Spleen (tissue), 11 donors: Measurements from ENCODE around the gene ELK1. TPM values are rescaled to one million over a fixed set of nuclear protein-coding genes. Genes with fewer than 3 reads are reported as not detected.
"Not testable (repeated sequence)": the region's sequence is repeated elsewhere in the genome, so short reads cannot be mapped to it uniquely, and the experiment has no call there.

Source experiments
- DNase-seq: peaks from one replicate; pipeline ENCODE4 v3.0.0-alpha.2; 2020
- H3K27ac ChIP-seq, 8 donors: fragments of 200-600 bp; sonication (generic) in 7 of 8; 1 replicate in 4 of 8; 2 replicates in 4 of 8; pipeline versions ENCODE4 v1.5.0 to v1.8.0; 2016 to 2021; ENCODE audit warnings: inconsistent platforms in 4 of 8, mild to moderate bottlenecking in 4 of 8, moderate library complexity in 1 of 8
- H3K27me3 ChIP-seq, 7 donors: fragments of 200-600 bp; sonication (generic) in 6 of 7; replicated peaks in 1 of 7; 1 replicate in 4 of 7; 2 replicates in 3 of 7; pipeline versions ENCODE4 v1.5.0 to v1.8.0; 2016 to 2021; ENCODE audit warnings: inconsistent platforms in 3 of 7, mild to moderate bottlenecking in 1 of 7
- H3K36me3 ChIP-seq, 6 donors: fragments of 200-600 bp; sonication (generic) in 5 of 6; 1 replicate in 4 of 6; 2 replicates in 2 of 6; pipeline versions ENCODE4 v1.5.0 to v1.8.0; 2016 to 2021; ENCODE audit warnings: inconsistent platforms in 2 of 6
- H3K4me1 ChIP-seq, 6 donors: fragments of 200-600 bp; sonication (generic) in 5 of 6; 1 replicate in 3 of 6; 2 replicates in 3 of 6; pipeline versions ENCODE4 v1.5.0 to v1.8.0; 2016 to 2021; ENCODE audit warnings: inconsistent platforms in 3 of 6
- H3K4me3 ChIP-seq, 8 donors: fragments of 200-600 bp; sonication (generic) in 7 of 8; 1 replicate in 4 of 8; 2 replicates in 4 of 8; pipeline versions ENCODE4 v1.5.0 to v1.8.0; 2016 to 2021; ENCODE audit warnings: inconsistent platforms in 4 of 8, mild to moderate bottlenecking in 4 of 8, moderate library complexity in 2 of 8
- H3K9me3 ChIP-seq, 8 donors: fragments of 200-600 bp; sonication (generic) in 7 of 8; 1 replicate in 4 of 8; 2 replicates in 4 of 8; pipeline versions ENCODE4 v1.5.0 to v1.8.0; 2016 to 2021; ENCODE audit warnings: inconsistent platforms in 4 of 8
- CTCF ChIP-seq, 11 experiments: fragments of 200-600 bp in 7 of 11; fragments of 450-650 bp in 4 of 11; sonication (generic) in 4 of 11; IDR thresholded peaks in 8 of 11; conservative IDR thresholded peaks in 3 of 11; 1 replicate in 7 of 11; 2 replicates in 4 of 11; pipeline versions ENCODE4 v1.4.0 to v1.8.0; 2016 to 2021; ENCODE audit warnings: antibody characterized with exemption in 11 of 11, inconsistent platforms in 4 of 11, mild to moderate bottlenecking in 1 of 11
- POLR2A ChIP-seq, 3 donors: fragments of 450-650 bp; IDR thresholded peaks; one replicate each; pipeline ENCODE4 v1.5.1; 2017; ENCODE audit warnings: antibody characterized with exemption in 3 of 3, mild to moderate bottlenecking in 1 of 3
- POLR2AphosphoS5 ChIP-seq, 3 donors: sonication (generic); formaldehyde crosslinking; IDR thresholded peaks; one replicate each; pipeline ENCODE4 v1.5.1; 2017; ENCODE audit warnings: antibody characterized with exemption in 3 of 3
- WGBS, 5 donors: extraction: QIAGEN DNeasy Blood & Tissue Kit in 3 of 5; methylation state at CpG; one replicate each; pipeline versions ENCODE4 v1.1.5 to v1.1.7; 2013 to 2018; 5-methylcytosine and 5-hydroxymethylcytosine counted together
- intact Hi-C: fragments of 100-400 bp; cut with DNase I; formaldehyde crosslinking; loops from one replicate; pipeline ENCODE4 v1.15.0; 2023; ENCODE audit warnings: low total_unique reads
- polyA plus RNA-seq, 3 donors: library from polyadenylated mRNA; stranded (reverse); fragments of 200-250 nt; gene quantifications; one replicate each; pipeline ENCODE4 v1.2.1, GENCODE V29; 2013
- total RNA-seq, 7 donors: library from RNA; depleted of rRNA in 3 of 7; stranded (reverse); fragments of >200 nt in 3 of 7; fragmentation: NEBNext Ultra II Directional in 4 of 7; extraction: Animal tissue kit (Norgen Biotek cat#: 25700) in 4 of 7; gene quantifications; one replicate each; pipeline versions ENCODE4 v1.1.0 to v1.2.1, GENCODE V29; 2016 to 2021
- donor health status: healthy with polysubstance abuse.
- donor health status: DM: no; HTN: no; CAD: no; lungs with moderate emphysema.
- donor health status: DM: no; HTN: no; CAD: no.
- donor health status: Bipolar disorder and iron deficiency.
- donor health status: healthy.
- donor health status: DM: no; HTN: no; CAD: no.
- donor health status: DM: yes; HTN: yes; CAD: no.

ELK1 gene
- total and polyA plus RNA-seq, 10 donors, result 10.3 to 50.0 (median 29.5) TPM

- TF ChIP-seq POLR2A (IDR thresholded peaks at IDR 0.05) (no peak), POLR2AphosphoS5 (IDR thresholded peaks at IDR 0.05) (no peak), CTCF (IDR thresholded peaks at IDR 0.05 in 8 of 11, conservative IDR thresholded peaks at IDR 0.05 in 3 of 11) (no peak)
- intact Hi-C loops, result no loop called here
- Histone ChIP-seq H3K27me3 (peaks cover 0 to 4% (median 0%) of the 10 kb centered on the region in 7 donors), H3K27ac (no peak overlapping the region), H3K4me3 (no peak overlapping the region), H3K36me3 (no peaks in the 10 kb centered on the region), H3K9me3 (no peaks in the 10 kb centered on the region), H3K4me1 (no peaks in the 10 kb centered on the region)
- WGBS, 5 donors, result 74 to 99% (median 90%) methylated on average over 5 of the region's 5 CpGs
- DNase-seq, result no peak
These were observed 24.4 kb upstream of the ELK1 start for GRCh38 chrX:47674776-47675175.

- H3K27me3 ChIP-seq, H3K4me1 ChIP-seq, H3K27ac ChIP-seq, H3K4me3 ChIP-seq, intact Hi-C loops, DNase-seq, H3K9me3 ChIP-seq, H3K36me3 ChIP-seq: not testable (repeated sequence)
- 68 to 93% (median 89%) methylated on average over 4 of the region's 4 CpGs for WGBS, 5 donors
These were observed 15.4 kb upstream of the ELK1 start for GRCh38 chrX:47665797-47666196.

DNA sequence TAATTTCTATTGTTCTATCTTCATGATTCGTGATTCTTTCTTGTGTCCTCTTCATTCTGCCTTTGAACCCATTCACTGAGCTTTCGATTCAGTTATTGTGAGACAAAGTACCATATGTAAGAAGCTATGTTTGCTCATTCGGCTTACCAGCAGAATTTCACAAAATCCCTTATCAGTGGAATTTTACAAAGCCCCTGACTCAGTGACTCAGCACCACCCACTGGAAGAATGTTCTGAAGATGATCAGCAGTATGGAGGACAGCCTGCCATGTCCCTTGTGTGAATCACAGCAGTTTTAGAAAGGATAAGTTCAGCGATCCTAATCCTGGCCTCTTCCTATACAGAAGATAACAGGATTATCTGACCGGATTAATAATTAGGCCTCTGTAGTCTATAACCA, 14.4 kb upstream of the ELK1 start:
- Histone ChIP-seq H3K36me3 (no peaks in the 10 kb centered on the region), H3K9me3 (no peaks in the 10 kb centered on the region), H3K4me1 (peaks cover 0 to 1% (median under 1%) of the 10 kb centered on the region in 6 donors), H3K27ac (no peak overlapping the region), H3K27me3 (no peaks in the 10 kb centered on the region), H3K4me3 (no peak overlapping the region)
- intact Hi-C loops, result no loop called here
- TF ChIP-seq CTCF (IDR thresholded peaks at IDR 0.05 in 8 of 11, conservative IDR thresholded peaks at IDR 0.05 in 3 of 11) (no peak), POLR2AphosphoS5 (IDR thresholded peaks at IDR 0.05) (no peak), POLR2A (IDR thresholded peaks at IDR 0.05) (no peak)
- WGBS, 5 donors, result 81 to 91% (median 86%) methylated on average over 5 of the region's 5 CpGs
- DNase-seq, result no peak

GRCh38 chrX:47662144-47662657, 11.8 kb upstream of the ELK1 start:
- no peak for DNase-seq
- Histone ChIP-seq H3K27me3 (no peaks in the 10 kb centered on the region), H3K36me3 (peaks cover 0 to 6% (median 0%) of the 10 kb centered on the region in 6 donors), H3K4me1 (peaks cover 0 to 17% (median 9%) of the 10 kb centered on the region in 6 donors), H3K4me3 (no peak overlapping the region), H3K9me3 (no peaks in the 10 kb centered on the region), H3K27ac (no peak overlapping the region)
- TF ChIP-seq POLR2A (IDR thresholded peaks at IDR 0.05), result no peak
- no peak for TF ChIP-seq POLR2AphosphoS5 (IDR thresholded peaks at IDR 0.05)
- no peak for TF ChIP-seq CTCF (IDR thresholded peaks at IDR 0.05 in 8 of 11, conservative IDR thresholded peaks at IDR 0.05 in 3 of 11)
- 58 to 89% (median 77%) methylated on average over 1 of the region's 1 CpG; no CpG with 5 or more reads in 1 of the 5 donors for WGBS, 5 donors
- intact Hi-C loops, result no loop called here

DNA sequence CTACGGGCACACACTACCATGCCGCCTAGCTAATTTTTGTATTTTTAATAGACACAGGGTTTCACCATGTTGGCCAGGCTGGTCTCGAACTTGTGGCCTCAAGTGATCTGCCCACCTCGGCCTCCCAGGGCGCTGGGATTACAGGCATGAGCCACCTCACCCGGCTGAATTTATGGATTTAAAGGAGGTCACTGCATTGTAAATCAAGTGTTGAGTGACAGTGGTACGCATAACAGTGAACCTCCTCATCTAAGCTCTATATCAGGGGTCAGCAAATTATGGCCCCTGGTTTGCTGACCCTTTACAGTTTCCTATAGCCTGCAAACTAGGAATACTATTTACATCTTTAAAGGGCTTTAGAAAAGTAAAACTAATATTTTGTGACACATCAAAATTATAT, 11.2 kb upstream of the ELK1 start:
- Histone ChIP-seq H3K4me3 (no peak overlapping the region), H3K36me3 (peaks cover 0 to 12% (median 6%) of the 10 kb centered on the region in 6 donors), H3K27me3 (no peaks in the 10 kb centered on the region), H3K27ac (no peak overlapping the region), H3K9me3 (no peaks in the 10 kb centered on the region), H3K4me1 (peaks cover 0 to 24% (median 12%) of the 10 kb centered on the region in 6 donors)
- WGBS, 5 donors, result 83 to 96% (median 93%) methylated on average over 7 of the region's 7 CpGs
- DNase-seq, result no peak
- intact Hi-C loops, result no loop called here
- no peak for TF ChIP-seq POLR2A (IDR thresholded peaks at IDR 0.05)
- no peak for TF ChIP-seq CTCF (IDR thresholded peaks at IDR 0.05 in 8 of 11, conservative IDR thresholded peaks at IDR 0.05 in 3 of 11)
- TF ChIP-seq POLR2AphosphoS5 (IDR thresholded peaks at IDR 0.05), result no peak
